BJ (cell line): ENCODE results near the gene EVI5. TPM values are rescaled to one million over a fixed set of nuclear protein-coding genes. Genes with fewer than 3 reads are reported as not detected.

ENCODE experiments used
- CTCF ChIA-PET: fragments of 350-600 bp; formaldehyde crosslinking; extraction: SDS; loops from one replicate; lab custom pipeline; 2021; ENCODE audit warnings: antibody characterized with exemption, inconsistent platforms; lab: Yijun Ruan, JAX
- POLR2A ChIA-PET: fragments of 300-600 bp; sonication (Branson Sonifier 250); formaldehyde crosslinking; extraction: SDS; loops from one replicate; lab custom pipeline; 2021; ENCODE audit warnings: antibody characterized with exemption; lab: Charles Lee
- DNase-seq: peaks from one replicate; pipeline ENCODE4 v3.0.0-alpha.2; 2011; ENCODE audit warnings: low read depth
- H3K27me3 ChIP-seq: 2 replicates; pipeline ENCODE4 v1.6.0; 2011; ENCODE audit warnings: low read length; ENCODE audit not compliant: control insufficient read depth, insufficient read depth
- H3K36me3 ChIP-seq: 2 replicates; pipeline ENCODE4 v1.5.1; 2011; ENCODE audit warnings: low read length; ENCODE audit not compliant: control insufficient read depth, insufficient read depth
- H3K4me3 ChIP-seq: 2 replicates; pipeline ENCODE4 v1.5.1; 2011; ENCODE audit warnings: low read depth, mild to moderate bottlenecking, control low read depth, low read length
- CTCF ChIP-seq: IDR thresholded peaks from 2 replicates; pipeline ENCODE4 v1.5.1; 2011; ENCODE audit warnings: low read depth, mild to moderate bottlenecking, control low read depth, inconsistent platforms, low read length, moderate library complexity; ENCODE audit not compliant: insufficient read depth
- polyA plus RNA-seq: library from polyadenylated mRNA; depleted of rRNA; stranded (reverse); fragments of >200 nt; gene quantifications from 2 replicates; pipeline ENCODE4 v1.2.3, GENCODE V29; 2011

Gene EVI5
- polyA plus RNA-seq, 1 experiment, result 8.6 TPM

GRCh38 chr1:92487078-92487605 is 297.8 kb downstream of the EVI5 start:
- no peak for DNase-seq
- Histone ChIP-seq H3K36me3 (no peaks in the 10 kb centered on the region), H3K27me3 (peaks cover 58% of the 10 kb centered on the region), H3K4me3 (no peak overlapping the region)
- no peak for TF ChIP-seq CTCF
- CTCF ChIA-PET, result interaction anchor here (1.5 kb wide), 1 partner anchor 13 kb away, joined by 4 read pairs; no protein-coding TSS in a partner anchor
- POLR2A ChIA-PET, result no interaction called here

- Histone ChIP-seq H3K27me3 (peaks cover 61% of the 10 kb centered on the region), H3K4me3 (peak within 1 kb of the TSS; percentile 21; the same call in 1 of the 2 replicates), H3K36me3 (no peaks in the 10 kb centered on the region)
- TF ChIP-seq CTCF, result no peak
- ChIA-PET POLR2A (no interaction called here), CTCF (interaction anchor here (0.6 to 1.5 kb wide), 3 partner anchors 7 to 36 kb away, joined by 3 to 4 read pairs (median 3); no protein-coding TSS in a partner anchor)
- DNase-seq, result no peak
These were observed 298.4 kb downstream of the EVI5 start, which contains the start of gene GFI1 for GRCh38 chr1:92486251-92487077. GFI1 (minus strand) TSS chr1:92486925; CDS start chr1:92483487, 3,438 bp downstream.

GRCh38 chr1:92485381-92486250 is 299.3 kb downstream of the EVI5 start:
- Histone ChIP-seq H3K4me3 (peak overlapping the region; percentile 21; the same call in 1 of the 2 replicates), H3K27me3 (peaks cover 68% of the 10 kb centered on the region), H3K36me3 (no peaks in the 10 kb centered on the region)
- TF ChIP-seq CTCF, result peak; percentile 22; the same call in 1 of the 2 replicates
- POLR2A ChIA-PET, result no interaction called here
- CTCF ChIA-PET, result interaction anchor here (0.6 to 1.9 kb wide), 4 partner anchors 8 to 68 kb away, joined by 3 to 5 read pairs (median 3); no protein-coding TSS in a partner anchor
- no peak for DNase-seq

- Histone ChIP-seq H3K36me3 (no peaks in the 10 kb centered on the region), H3K4me3 (no peak overlapping the region), H3K27me3 (peaks cover 77% of the 10 kb centered on the region)
- ChIA-PET CTCF (interaction anchor here (0.6 to 1.9 kb wide), 4 partner anchors 13 to 1993 kb away, joined by 3 to 5 read pairs (median 3); no protein-coding TSS in a partner anchor), POLR2A (no interaction called here)
- TF ChIP-seq CTCF, result no peak
- no peak for DNase-seq
These were observed 300.2 kb downstream of the EVI5 start for GRCh38 chr1:92484472-92485380.
